WTC11 (cell line): ENCODE results near the gene CCNJL. TPM values are rescaled to one million over a fixed set of nuclear protein-coding genes. Genes with fewer than 3 reads are reported as not detected.

Experiments
- E2F1 ChIP-seq: sonication (generic); formaldehyde crosslinking; IDR thresholded peaks from 2 replicates; pipeline ENCODE4 v1.8.0; 2022; ENCODE audit warnings: mild to moderate bottlenecking, missing genetic modification reagents
- ESRRA ChIP-seq: sonication (generic); formaldehyde crosslinking; IDR thresholded peaks from 2 replicates; pipeline ENCODE4 v1.8.1; 2022; ENCODE audit warnings: mild to moderate bottlenecking, missing genetic modification reagents, borderline replicate concordance
- JUN ChIP-seq: sonication (generic); formaldehyde crosslinking; IDR thresholded peaks from 2 replicates; pipeline ENCODE4 v1.8.0; 2023; ENCODE audit warnings: mild to moderate bottlenecking, missing genetic modification reagents
- KAT7 ChIP-seq: sonication (generic); formaldehyde crosslinking; IDR thresholded peaks from 2 replicates; pipeline ENCODE4 v1.8.1; 2023; ENCODE audit warnings: missing genetic modification reagents, mild to moderate bottlenecking, borderline replicate concordance
- MAX ChIP-seq: sonication (generic); formaldehyde crosslinking; IDR thresholded peaks from 2 replicates; pipeline ENCODE4 v1.8.0; 2022; ENCODE audit warnings: mild to moderate bottlenecking, missing genetic modification reagents
- NFATC4 ChIP-seq: fragments of 250-450 bp; sonication (Bioruptor Pico); IDR thresholded peaks from 2 replicates; pipeline ENCODE4 v1.9.0; 2021; ENCODE audit warnings: mild to moderate bottlenecking
- NFE2L1 ChIP-seq: sonication (generic); formaldehyde crosslinking; IDR thresholded peaks from 2 replicates; pipeline ENCODE4 v1.8.1; 2023; ENCODE audit warnings: missing genetic modification reagents
- PRRX2 ChIP-seq: fragments of 250-450 bp; sonication (Bioruptor Pico); IDR thresholded peaks from 2 replicates; pipeline ENCODE4 v1.8.0; 2021; ENCODE audit warnings: mild to moderate bottlenecking
- RELA ChIP-seq: sonication (generic); formaldehyde crosslinking; IDR thresholded peaks from 2 replicates; pipeline ENCODE4 v1.8.1; 2022; ENCODE audit warnings: missing genetic modification reagents, mild to moderate bottlenecking, borderline replicate concordance
- SMAD3 ChIP-seq: sonication (generic); formaldehyde crosslinking; IDR thresholded peaks from 2 replicates; pipeline ENCODE4 v1.8.0; 2022; ENCODE audit warnings: missing genetic modification reagents, mild to moderate bottlenecking, borderline replicate concordance
- SOX15 ChIP-seq: fragments of 250-450 bp; sonication (Bioruptor Pico); IDR thresholded peaks from 2 replicates; pipeline ENCODE4 v1.9.0; 2021; ENCODE audit warnings: mild to moderate bottlenecking
- SP1 ChIP-seq: sonication (generic); formaldehyde crosslinking; conservative IDR thresholded peaks from 2 replicates; pipeline ENCODE4 v1.8.1; 2022; ENCODE audit warnings: missing genetic modification reagents
- TEAD1 ChIP-seq: sonication (generic); formaldehyde crosslinking; IDR thresholded peaks from 2 replicates; pipeline ENCODE4 v1.8.0; 2022; ENCODE audit warnings: mild to moderate bottlenecking, missing genetic modification reagents
- USF2 ChIP-seq: sonication (generic); formaldehyde crosslinking; IDR thresholded peaks from 2 replicates; pipeline ENCODE4 v1.8.1; 2023; ENCODE audit warnings: mild to moderate bottlenecking, missing genetic modification reagents, moderate library complexity
- ZBTB21 ChIP-seq: sonication (generic); formaldehyde crosslinking; IDR thresholded peaks from 2 replicates; pipeline ENCODE4 v1.8.1; 2023; ENCODE audit warnings: mild to moderate bottlenecking, missing genetic modification reagents, borderline replicate concordance
- ZNF138 ChIP-seq: sonication (generic); formaldehyde crosslinking; conservative IDR thresholded peaks from 2 replicates; pipeline ENCODE4 v1.8.1; 2022; ENCODE audit warnings: mild to moderate bottlenecking, moderate library complexity, missing genetic modification reagents
- ZNF219 ChIP-seq: sonication (generic); formaldehyde crosslinking; IDR thresholded peaks from 2 replicates; pipeline ENCODE4 v1.8.0; 2023; ENCODE audit warnings: missing genetic modification reagents, mild to moderate bottlenecking, borderline replicate concordance
- ZNF317 ChIP-seq: sonication (generic); formaldehyde crosslinking; IDR thresholded peaks from 2 replicates; pipeline ENCODE4 v1.8.1; 2023; ENCODE audit warnings: low read depth, mild to moderate bottlenecking, moderate library complexity, missing genetic modification reagents, borderline replicate concordance
- ZNF416 ChIP-seq: fragments of 250-450 bp; sonication (Bioruptor Pico); IDR thresholded peaks from 2 replicates; pipeline ENCODE4 v1.9.0; 2021; ENCODE audit warnings: mild to moderate bottlenecking, inconsistent platforms
- total RNA-seq: library from RNA; stranded (reverse); gene quantifications from 3 replicates; pipeline ENCODE4 v1.2.3, GENCODE V29; 2021
- TF ChIP-seq, protein P1 (sequence below): sonication (generic); formaldehyde crosslinking; IDR thresholded peaks from 2 replicates; pipeline ENCODE4 v1.8.1; 2023; ENCODE audit warnings: mild to moderate bottlenecking, missing genetic modification reagents, borderline replicate concordance
- TF ChIP-seq, protein P2 (sequence below): fragments of 250-450 bp; sonication (Bioruptor Pico); IDR thresholded peaks from 2 replicates; pipeline ENCODE4 v2.1.2; 2022; ENCODE audit warnings: mild to moderate bottlenecking, moderate library complexity
- TF ChIP-seq, protein P3 (sequence below): sonication (generic); formaldehyde crosslinking; conservative IDR thresholded peaks from 2 replicates; pipeline ENCODE4 v1.8.1; 2022; ENCODE audit warnings: mild to moderate bottlenecking, missing genetic modification reagents
- TF ChIP-seq, protein P4 (sequence below): fragments of 250-450 bp; sonication (Bioruptor Pico); IDR thresholded peaks from 2 replicates; pipeline ENCODE4 v1.9.0; 2021; ENCODE audit warnings: mild to moderate bottlenecking
- TF ChIP-seq, protein P5 (sequence below): fragments of 250-450 bp; sonication (Bioruptor Pico); IDR thresholded peaks from 2 replicates; pipeline ENCODE4 v1.8.0; 2021; ENCODE audit warnings: mild to moderate bottlenecking
- TF ChIP-seq, protein P6 (sequence below): sonication (generic); formaldehyde crosslinking; IDR thresholded peaks from 2 replicates; pipeline ENCODE4 v1.8.1; 2023; ENCODE audit warnings: mild to moderate bottlenecking, missing genetic modification reagents

The CCNJL gene
- total RNA-seq, 1 experiment from 2014 or later = 31.3 TPM

- TF ChIP-seq, protein P1, sequence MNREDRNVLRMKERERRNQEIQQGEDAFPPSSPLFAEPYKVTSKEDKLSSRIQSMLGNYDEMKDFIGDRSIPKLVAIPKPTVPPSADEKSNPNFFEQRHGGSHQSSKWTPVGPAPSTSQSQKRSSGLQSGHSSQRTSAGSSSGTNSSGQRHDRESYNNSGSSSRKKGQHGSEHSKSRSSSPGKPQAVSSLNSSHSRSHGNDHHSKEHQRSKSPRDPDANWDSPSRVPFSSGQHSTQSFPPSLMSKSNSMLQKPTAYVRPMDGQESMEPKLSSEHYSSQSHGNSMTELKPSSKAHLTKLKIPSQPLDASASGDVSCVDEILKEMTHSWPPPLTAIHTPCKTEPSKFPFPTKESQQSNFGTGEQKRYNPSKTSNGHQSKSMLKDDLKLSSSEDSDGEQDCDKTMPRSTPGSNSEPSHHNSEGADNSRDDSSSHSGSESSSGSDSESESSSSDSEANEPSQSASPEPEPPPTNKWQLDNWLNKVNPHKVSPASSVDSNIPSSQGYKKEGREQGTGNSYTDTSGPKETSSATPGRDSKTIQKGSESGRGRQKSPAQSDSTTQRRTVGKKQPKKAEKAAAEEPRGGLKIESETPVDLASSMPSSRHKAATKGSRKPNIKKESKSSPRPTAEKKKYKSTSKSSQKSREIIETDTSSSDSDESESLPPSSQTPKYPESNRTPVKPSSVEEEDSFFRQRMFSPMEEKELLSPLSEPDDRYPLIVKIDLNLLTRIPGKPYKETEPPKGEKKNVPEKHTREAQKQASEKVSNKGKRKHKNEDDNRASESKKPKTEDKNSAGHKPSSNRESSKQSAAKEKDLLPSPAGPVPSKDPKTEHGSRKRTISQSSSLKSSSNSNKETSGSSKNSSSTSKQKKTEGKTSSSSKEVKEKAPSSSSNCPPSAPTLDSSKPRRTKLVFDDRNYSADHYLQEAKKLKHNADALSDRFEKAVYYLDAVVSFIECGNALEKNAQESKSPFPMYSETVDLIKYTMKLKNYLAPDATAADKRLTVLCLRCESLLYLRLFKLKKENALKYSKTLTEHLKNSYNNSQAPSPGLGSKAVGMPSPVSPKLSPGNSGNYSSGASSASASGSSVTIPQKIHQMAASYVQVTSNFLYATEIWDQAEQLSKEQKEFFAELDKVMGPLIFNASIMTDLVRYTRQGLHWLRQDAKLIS = no peak
- TF ChIP-seq PRRX2 = no peak
- TF ChIP-seq ZNF138 (CRISPR knock-in tag) = 0 out of 2 replicates have a peak, but pooled peaks have one; percentile 70
- TF ChIP-seq KAT7 (CRISPR knock-in tag) = peak; percentile 89; the same call in 1 of the 2 replicates
- TF ChIP-seq, protein P2, sequence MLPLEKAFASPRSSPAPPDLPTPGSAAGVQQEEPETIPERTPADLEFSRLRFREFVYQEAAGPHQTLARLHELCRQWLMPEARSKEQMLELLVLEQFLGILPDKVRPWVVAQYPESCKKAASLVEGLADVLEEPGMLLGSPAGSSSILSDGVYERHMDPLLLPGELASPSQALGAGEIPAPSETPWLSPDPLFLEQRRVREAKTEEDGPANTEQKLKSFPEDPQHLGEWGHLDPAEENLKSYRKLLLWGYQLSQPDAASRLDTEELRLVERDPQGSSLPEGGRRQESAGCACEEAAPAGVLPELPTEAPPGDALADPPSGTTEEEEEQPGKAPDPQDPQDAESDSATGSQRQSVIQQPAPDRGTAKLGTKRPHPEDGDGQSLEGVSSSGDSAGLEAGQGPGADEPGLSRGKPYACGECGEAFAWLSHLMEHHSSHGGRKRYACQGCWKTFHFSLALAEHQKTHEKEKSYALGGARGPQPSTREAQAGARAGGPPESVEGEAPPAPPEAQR (CRISPR knock-in tag) = no peak
- 0 out of 2 replicates have a peak, but pooled peaks have one; percentile 16 for TF ChIP-seq JUN
- TF ChIP-seq MAX (CRISPR knock-in tag) = 0 out of 2 replicates have a peak, but pooled peaks have one; percentile 57
- no peak for TF ChIP-seq SMAD3
- TF ChIP-seq ZNF317 (CRISPR knock-in tag) = no peak
- TF ChIP-seq USF2 (CRISPR knock-in tag) = no peak
- no peak for TF ChIP-seq TEAD1
- TF ChIP-seq E2F1 = 0 out of 2 replicates have a peak, but pooled peaks have one; percentile 20
- TF ChIP-seq ZNF416 = no peak
- TF ChIP-seq ESRRA (CRISPR knock-in tag) = no peak
- no peak for TF ChIP-seq NFATC4 (CRISPR knock-in tag)
- TF ChIP-seq, protein P3, sequence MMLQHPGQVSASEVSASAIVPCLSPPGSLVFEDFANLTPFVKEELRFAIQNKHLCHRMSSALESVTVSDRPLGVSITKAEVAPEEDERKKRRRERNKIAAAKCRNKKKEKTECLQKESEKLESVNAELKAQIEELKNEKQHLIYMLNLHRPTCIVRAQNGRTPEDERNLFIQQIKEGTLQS = no peak
- TF ChIP-seq SP1 = peak; percentile 67
- TF ChIP-seq ZNF219 (CRISPR knock-in tag) = no peak
- TF ChIP-seq SOX15 (CRISPR knock-in tag) = no peak
- TF ChIP-seq, protein P4, sequence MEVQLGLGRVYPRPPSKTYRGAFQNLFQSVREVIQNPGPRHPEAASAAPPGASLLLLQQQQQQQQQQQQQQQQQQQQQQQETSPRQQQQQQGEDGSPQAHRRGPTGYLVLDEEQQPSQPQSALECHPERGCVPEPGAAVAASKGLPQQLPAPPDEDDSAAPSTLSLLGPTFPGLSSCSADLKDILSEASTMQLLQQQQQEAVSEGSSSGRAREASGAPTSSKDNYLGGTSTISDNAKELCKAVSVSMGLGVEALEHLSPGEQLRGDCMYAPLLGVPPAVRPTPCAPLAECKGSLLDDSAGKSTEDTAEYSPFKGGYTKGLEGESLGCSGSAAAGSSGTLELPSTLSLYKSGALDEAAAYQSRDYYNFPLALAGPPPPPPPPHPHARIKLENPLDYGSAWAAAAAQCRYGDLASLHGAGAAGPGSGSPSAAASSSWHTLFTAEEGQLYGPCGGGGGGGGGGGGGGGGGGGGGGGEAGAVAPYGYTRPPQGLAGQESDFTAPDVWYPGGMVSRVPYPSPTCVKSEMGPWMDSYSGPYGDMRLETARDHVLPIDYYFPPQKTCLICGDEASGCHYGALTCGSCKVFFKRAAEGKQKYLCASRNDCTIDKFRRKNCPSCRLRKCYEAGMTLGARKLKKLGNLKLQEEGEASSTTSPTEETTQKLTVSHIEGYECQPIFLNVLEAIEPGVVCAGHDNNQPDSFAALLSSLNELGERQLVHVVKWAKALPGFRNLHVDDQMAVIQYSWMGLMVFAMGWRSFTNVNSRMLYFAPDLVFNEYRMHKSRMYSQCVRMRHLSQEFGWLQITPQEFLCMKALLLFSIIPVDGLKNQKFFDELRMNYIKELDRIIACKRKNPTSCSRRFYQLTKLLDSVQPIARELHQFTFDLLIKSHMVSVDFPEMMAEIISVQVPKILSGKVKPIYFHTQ = no peak
- TF ChIP-seq, protein P5, sequence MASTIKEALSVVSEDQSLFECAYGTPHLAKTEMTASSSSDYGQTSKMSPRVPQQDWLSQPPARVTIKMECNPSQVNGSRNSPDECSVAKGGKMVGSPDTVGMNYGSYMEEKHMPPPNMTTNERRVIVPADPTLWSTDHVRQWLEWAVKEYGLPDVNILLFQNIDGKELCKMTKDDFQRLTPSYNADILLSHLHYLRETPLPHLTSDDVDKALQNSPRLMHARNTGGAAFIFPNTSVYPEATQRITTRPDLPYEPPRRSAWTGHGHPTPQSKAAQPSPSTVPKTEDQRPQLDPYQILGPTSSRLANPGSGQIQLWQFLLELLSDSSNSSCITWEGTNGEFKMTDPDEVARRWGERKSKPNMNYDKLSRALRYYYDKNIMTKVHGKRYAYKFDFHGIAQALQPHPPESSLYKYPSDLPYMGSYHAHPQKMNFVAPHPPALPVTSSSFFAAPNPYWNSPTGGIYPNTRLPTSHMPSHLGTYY (CRISPR knock-in tag) = no peak
- peak; percentile 37; the same call in 1 of the 2 replicates for TF ChIP-seq RELA
- TF ChIP-seq ZBTB21 (CRISPR knock-in tag) = 0 out of 2 replicates have a peak, but pooled peaks have one; percentile 74
- TF ChIP-seq, protein P6, sequence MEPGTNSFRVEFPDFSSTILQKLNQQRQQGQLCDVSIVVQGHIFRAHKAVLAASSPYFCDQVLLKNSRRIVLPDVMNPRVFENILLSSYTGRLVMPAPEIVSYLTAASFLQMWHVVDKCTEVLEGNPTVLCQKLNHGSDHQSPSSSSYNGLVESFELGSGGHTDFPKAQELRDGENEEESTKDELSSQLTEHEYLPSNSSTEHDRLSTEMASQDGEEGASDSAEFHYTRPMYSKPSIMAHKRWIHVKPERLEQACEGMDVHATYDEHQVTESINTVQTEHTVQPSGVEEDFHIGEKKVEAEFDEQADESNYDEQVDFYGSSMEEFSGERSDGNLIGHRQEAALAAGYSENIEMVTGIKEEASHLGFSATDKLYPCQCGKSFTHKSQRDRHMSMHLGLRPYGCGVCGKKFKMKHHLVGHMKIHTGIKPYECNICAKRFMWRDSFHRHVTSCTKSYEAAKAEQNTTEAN = no peak
- peak; percentile 79 for TF ChIP-seq NFE2L1 (CRISPR knock-in tag)
Measured at GRCh38 chr5:160312134-160312959, at the start of gene CCNJL (continued).
